HG03432 (cell line): Measurements from ENCODE around the gene PLEKHG1.
A peak's percentile ranks its signal among the peaks of the same experiment; 100 is the strongest.

Source experiments
- ATAC-seq: cut with Tn5 transposase; IDR thresholded peaks from one replicate; pipeline ENCODE4 v1.9.1; 2021; ENCODE audit warnings: mild to moderate bottlenecking, moderate library complexity; ENCODE audit not compliant: unreplicated experiment

PLEKHG1 gene

DNA sequence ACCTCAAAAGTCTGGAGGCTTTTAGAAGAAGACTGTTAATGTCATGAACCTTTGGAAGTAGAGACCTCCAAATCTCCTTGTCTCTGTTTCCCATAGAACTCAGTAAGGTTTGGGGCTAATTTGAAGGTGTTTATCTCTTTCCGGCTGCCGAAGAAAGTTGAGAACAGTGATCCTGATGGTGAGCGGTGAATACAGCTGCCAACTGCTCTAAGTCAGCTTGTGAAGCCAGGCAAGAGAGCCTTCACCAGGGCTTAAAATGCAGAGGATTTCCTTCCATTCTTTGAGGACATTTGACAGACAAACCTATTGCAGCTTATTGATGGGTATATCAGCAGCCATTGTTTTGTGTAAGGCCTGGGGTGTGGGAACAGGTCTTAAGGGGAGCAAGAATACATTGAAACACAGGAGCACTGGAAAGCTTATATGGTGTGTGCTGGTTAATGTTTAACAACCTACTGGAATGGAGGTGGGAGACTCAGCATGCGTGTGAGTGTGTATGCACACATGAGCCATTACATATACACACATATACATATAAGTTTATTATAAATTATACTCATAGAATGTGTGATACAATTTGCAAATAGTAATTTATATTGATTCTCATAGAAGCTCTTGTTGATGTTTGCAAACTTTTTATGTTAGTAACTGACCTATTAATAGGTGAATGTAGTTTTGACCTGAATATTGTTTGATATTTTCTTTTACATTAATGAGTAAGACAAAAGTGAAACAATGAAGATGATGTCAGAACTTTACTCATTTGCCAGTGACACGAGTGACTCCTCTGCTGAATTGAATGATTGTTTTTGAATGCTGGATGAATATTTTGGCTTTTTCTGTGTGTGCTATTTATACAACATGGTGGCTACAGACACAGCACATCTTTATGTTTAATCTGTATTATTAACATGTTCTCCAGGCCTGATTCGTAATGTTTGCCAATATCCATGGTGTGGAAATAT lies 18.1 kb downstream of the PLEKHG1 start:
- ATAC-seq = no peak

GRCh38 chr6:150619275-150619674 lies 19.6 kb downstream of the PLEKHG1 start:
- no peak for ATAC-seq

DNA sequence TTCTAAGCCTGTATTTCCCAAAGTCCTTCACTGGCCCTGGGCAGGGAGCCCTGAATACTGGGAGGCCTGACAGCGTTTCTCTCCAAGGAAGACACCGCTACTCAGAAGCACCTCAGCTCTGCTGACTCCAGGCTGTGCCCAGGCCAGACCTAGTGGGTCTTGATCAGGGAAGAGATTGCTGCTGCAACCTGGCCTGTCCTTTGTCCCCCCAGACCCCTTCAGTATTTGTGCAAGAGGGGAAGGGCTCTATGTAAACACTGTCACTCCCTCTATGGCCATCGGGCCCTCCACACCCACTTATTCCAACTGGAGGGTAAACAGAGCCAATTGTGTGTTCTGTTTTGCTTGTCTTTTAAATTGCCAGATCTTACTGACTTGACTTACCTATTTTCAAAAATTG lies 20.6 kb downstream of the PLEKHG1 start:
- no peak for ATAC-seq

GRCh38 chr6:150620763-150621162 lies 21.1 kb downstream of the PLEKHG1 start:
- no peak for ATAC-seq

- no peak for ATAC-seq
Observed at GRCh38 chr6:150622476-150622875, 22.8 kb downstream of the PLEKHG1 start.

GRCh38 chr6:150622941-150623874 lies 23.5 kb downstream of the PLEKHG1 start:
- peak; percentile 99 for ATAC-seq

- ATAC-seq = no peak
Observed at GRCh38 chr6:150624191-150624590, 24.5 kb downstream of the PLEKHG1 start.

DNA sequence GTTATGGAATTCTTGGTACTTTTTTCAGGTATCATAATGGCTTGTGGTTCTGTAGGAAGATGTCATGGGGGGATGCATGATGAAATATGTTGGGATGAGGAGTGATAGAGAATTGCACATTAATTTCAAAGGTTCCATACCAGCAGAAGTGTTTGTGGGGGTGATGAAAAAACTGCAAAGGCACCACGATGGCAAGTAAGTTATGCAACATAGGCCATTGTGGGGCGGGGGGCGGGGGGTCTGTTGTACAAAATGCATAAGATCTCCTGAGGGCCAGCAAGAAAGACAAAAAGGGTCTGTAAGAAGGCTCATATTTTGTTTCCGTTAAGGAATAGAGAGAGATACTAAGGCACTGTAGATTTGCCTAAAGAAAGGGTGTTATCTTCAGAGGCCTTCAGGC lies 26.2 kb downstream of the PLEKHG1 start:
- ATAC-seq = no peak

GRCh38 chr6:150627154-150627553 lies 27.5 kb downstream of the PLEKHG1 start:
- no peak for ATAC-seq

DNA sequence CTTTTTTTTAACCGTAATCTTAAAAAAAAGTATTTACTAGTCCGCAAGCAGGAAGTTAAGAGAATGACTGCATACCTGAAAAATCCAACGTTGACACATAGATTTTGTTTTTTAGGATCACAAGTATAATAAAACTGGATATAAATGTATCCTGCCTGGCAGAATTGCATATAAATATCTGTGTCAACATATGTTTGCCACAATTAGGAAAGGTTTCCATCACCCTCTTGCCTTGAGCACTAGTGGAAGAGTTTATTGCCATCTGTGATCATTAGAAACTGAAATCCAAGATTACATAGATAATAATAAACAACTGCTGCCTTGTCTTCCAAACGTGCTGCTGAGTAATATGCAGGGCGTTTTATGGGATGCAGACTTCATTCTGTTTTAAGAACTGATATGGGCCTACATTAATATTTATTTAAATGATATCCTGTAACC lies 27.9 kb downstream of the PLEKHG1 start:
- no peak for ATAC-seq

GRCh38 chr6:150628908-150629307 lies 29.2 kb downstream of the PLEKHG1 start:
- no peak for ATAC-seq

DNA sequence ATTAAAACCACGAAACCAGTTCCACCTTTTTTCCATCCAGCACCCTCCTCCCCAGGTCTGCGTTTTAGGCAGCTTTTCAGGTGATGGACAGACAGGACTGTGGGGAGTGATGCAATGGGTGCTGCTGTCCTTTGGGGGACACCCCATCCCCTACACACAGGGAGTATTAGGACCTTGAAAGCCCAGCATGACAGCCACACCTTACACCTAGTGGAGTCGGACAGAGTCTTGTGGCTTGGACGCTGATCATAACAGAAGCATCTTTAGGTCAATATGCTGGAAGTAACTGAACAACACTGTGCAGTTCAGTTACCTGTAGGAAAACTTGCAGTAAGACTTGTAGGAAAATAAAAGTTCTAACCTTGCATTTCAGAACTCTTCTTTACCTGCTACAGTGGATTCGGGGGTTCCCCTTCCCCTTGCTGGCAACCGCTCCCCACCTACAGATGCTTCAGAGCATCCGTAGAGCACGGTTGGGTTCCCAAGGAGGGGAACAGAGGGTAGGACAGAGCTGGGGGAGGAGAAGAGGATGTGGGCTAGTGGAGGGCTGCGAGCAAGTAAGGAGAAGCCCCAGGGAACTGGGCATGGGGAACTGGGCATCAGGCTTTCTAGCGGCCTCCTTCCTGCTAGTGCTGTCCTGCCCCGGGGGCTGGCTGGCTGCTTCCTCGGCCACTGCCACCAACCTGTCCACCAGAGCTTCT lies 31.7 kb downstream of the PLEKHG1 start:
- peak; percentile 42 for ATAC-seq

GRCh38 chr6:150631984-150632642 lies 32.4 kb downstream of the PLEKHG1 start:
- ATAC-seq = no peak

DNA sequence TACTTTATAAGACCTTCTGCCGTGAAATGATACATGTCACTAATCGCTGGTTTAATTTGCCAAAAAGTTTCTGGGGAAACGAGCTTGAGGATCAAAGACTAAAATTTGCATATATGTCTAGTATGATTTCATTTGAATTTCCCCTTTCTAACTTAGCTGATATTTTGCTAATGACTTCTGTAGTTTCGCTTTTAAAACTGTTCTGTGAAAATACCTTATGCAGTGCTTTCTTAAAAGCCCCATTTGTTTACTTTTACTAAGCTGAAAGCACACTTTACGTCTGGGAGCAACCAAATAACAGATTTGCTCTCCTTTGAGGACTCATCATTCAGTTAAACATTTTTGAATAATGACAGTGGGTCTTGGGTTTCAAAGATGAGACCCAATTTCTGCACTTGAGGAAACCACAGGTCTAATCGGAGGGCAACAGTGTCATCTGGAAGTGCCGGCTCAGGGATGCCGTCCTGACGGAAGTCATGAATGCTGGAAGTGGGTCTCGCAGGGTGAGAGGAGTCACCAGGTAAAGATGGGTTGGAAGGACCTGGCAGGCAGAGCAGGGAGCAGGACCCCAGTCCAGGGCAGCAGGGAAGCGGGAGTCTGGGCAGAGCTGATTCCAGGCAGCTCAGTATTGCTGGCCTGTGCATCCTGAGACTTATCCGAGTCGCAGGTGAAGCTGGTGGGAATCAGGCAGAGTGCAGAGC lies 33.2 kb downstream of the PLEKHG1 start:
- ATAC-seq = peak; percentile 40

- ATAC-seq = peak; percentile 21
Observed at GRCh38 chr6:150633486-150633834, 33.8 kb downstream of the PLEKHG1 start.

GRCh38 chr6:150634176-150634963 lies 34.7 kb downstream of the PLEKHG1 start:
- no peak for ATAC-seq

GRCh38 chr6:150634964-150635292 lies 35.2 kb downstream of the PLEKHG1 start:
- no peak for ATAC-seq

GRCh38 chr6:150635906-150636514 lies 36.3 kb downstream of the PLEKHG1 start:
- no peak for ATAC-seq

- ATAC-seq = peak; percentile 28
Observed at GRCh38 chr6:150636808-150637207, 37.1 kb downstream of the PLEKHG1 start.
